SK-N-SH (cell line): ENCODE measurements around the gene SOX13. TPM values are rescaled to one million over a fixed set of nuclear protein-coding genes. Genes with fewer than 3 reads are reported as not detected.

ENCODE experiments used
- CTCF ChIA-PET: fragments of 300-600, 350-600 bp; formaldehyde crosslinking; extraction: SDS; loops from one replicate; lab custom pipeline; 2021; lab: Yijun Ruan, JAX
- POLR2A ChIA-PET: fragments of 350-600 bp; sonication (Branson Sonifier 250); formaldehyde crosslinking; extraction: SDS; loops from one replicate; lab custom pipeline; 2020; ENCODE audit warnings: antibody characterized with exemption, inconsistent platforms; lab: Yijun Ruan, JAX
- DNase-seq: peaks from one replicate; pipeline ENCODE4 v3.0.0; 2012
- H2AFZ ChIP-seq: fragments of 200-600 bp; sonication (generic); 2 replicates; pipeline ENCODE4 v1.8.1; 2016; ENCODE audit warnings: antibody characterized with exemption, mild to moderate bottlenecking, low read depth
- H3F3A ChIP-seq: fragments of 200-600 bp; sonication (generic); replicated peaks from 2 replicates; pipeline ENCODE3; 2016; ENCODE audit warnings: antibody characterized with exemption, mild to moderate bottlenecking; ENCODE audit not compliant: insufficient read depth
- H3K27ac ChIP-seq, 2 experiments: fragments of 200-500 bp in 1 of 2; fragments of 200-600 bp in 1 of 2; sonication (Bioruptor generic) in 1 of 2; sonication (generic), shearing (Covaris generic) in 1 of 2; 2 replicates each; pipeline versions ENCODE4 v1.5.1 to v1.6.1; 2014 to 2016; ENCODE audit warnings: low read depth in 2 of 2, inconsistent platforms in 1 of 2, low read length in 1 of 2, mild to moderate bottlenecking in 1 of 2, mixed read lengths in 1 of 2
- H3K27me3 ChIP-seq: fragments of 200-600 bp; sonication (generic), shearing (Covaris generic); 2 replicates; pipeline ENCODE4 v1.6.1; 2016; ENCODE audit warnings: mixed run types; ENCODE audit not compliant: insufficient read depth
- H3K36me3 ChIP-seq, 2 experiments: fragments of 200-500 bp in 1 of 2; fragments of 200-600 bp in 1 of 2; sonication (Bioruptor generic) in 1 of 2; sonication (generic) in 1 of 2; replicated peaks in 1 of 2; 2 replicates each; pipeline versions ENCODE3 to v1.5.1; 2014 to 2016; ENCODE audit warnings: low read length in 1 of 2, mild to moderate bottlenecking in 1 of 2; ENCODE audit not compliant: insufficient read depth in 2 of 2, control insufficient read depth in 1 of 2
- H3K4me1 ChIP-seq, 2 experiments: fragments of 200-500 bp in 1 of 2; fragments of 200-600 bp in 1 of 2; sonication (Bioruptor generic) in 1 of 2; sonication (generic), shearing (Covaris generic) in 1 of 2; 2 replicates each; pipeline versions ENCODE4 v1.5.1 to v1.6.1; 2014 to 2016; ENCODE audit warnings: low read depth in 1 of 2, low read length in 1 of 2, mixed run types in 1 of 2; ENCODE audit not compliant: insufficient read depth in 2 of 2, control insufficient read depth in 1 of 2
- H3K4me2 ChIP-seq: fragments of 200-600 bp; sonication (generic), shearing (Covaris generic); 2 replicates; pipeline ENCODE4 v1.6.1; 2017; ENCODE audit warnings: mixed run types
- H3K4me3 ChIP-seq, 2 experiments: fragments of 200-500 bp in 1 of 2; fragments of 200-600 bp in 1 of 2; sonication (Bioruptor generic) in 1 of 2; sonication (generic), shearing (Covaris generic) in 1 of 2; 2 replicates each; pipeline versions ENCODE4 v1.5.1 to v1.8.1; 2014 to 2016; ENCODE audit warnings: low read depth in 2 of 2, inconsistent platforms in 1 of 2, low read length in 1 of 2, mild to moderate bottlenecking in 1 of 2, mixed read lengths in 1 of 2, moderate library complexity in 1 of 2
- H3K79me2 ChIP-seq: fragments of 200-600 bp; sonication (generic); 2 replicates; pipeline ENCODE4 v1.8.1; 2017; ENCODE audit warnings: mild to moderate bottlenecking; ENCODE audit not compliant: insufficient read depth
- H3K9ac ChIP-seq: fragments of 200-600 bp; sonication (generic); 2 replicates; pipeline ENCODE4 v1.6.1; 2017; ENCODE audit warnings: mixed run types
- H3K9me2 ChIP-seq: fragments of 200-600 bp; sonication (generic); 2 replicates; pipeline ENCODE4 v1.6.1; 2017; ENCODE audit warnings: mixed run types
- H3K9me3 ChIP-seq: fragments of 200-600 bp; sonication (generic); 2 replicates; pipeline ENCODE4 v1.6.1; 2017; ENCODE audit warnings: mixed run types, mild to moderate bottlenecking, moderate library complexity
- H4K20me1 ChIP-seq: fragments of 200-600 bp; sonication (generic); 2 replicates; pipeline ENCODE4 v1.6.1; 2017; ENCODE audit warnings: mild to moderate bottlenecking, mixed run types; ENCODE audit not compliant: insufficient read depth
- CTCF ChIP-seq: fragments of 200-600 bp; sonication (generic); IDR thresholded peaks from 2 replicates; pipeline ENCODE4 v1.6.1; 2017; ENCODE audit warnings: antibody characterized with exemption, mild to moderate bottlenecking, moderate library complexity
- EP300 ChIP-seq, 2 experiments: IDR thresholded peaks; 2 replicates each; pipeline versions ENCODE4 v1.4.0 to v1.6.1; 2012; ENCODE audit warnings: borderline replicate concordance in 1 of 2, low read depth in 1 of 2, low read length in 1 of 2
- EZH2phosphoT487 ChIP-seq: fragments of 200-600 bp; sonication (generic); IDR thresholded peaks from 2 replicates; pipeline ENCODE4 v1.6.1; 2017; ENCODE audit warnings: low read depth, mixed run types, mild to moderate bottlenecking, antibody characterized with exemption, moderate library complexity, borderline replicate concordance
- FOSL2 ChIP-seq: IDR thresholded peaks from 2 replicates; pipeline ENCODE4 v1.4.0; 2012; ENCODE audit warnings: low read depth, mild to moderate bottlenecking, moderate library complexity, borderline replicate concordance
- FOXJ3 ChIP-seq: sonication (generic); formaldehyde crosslinking; IDR thresholded peaks from 2 replicates; pipeline ENCODE4 v1.5.1; 2020; ENCODE audit warnings: mild to moderate bottlenecking, missing genetic modification reagents
- GATA2 ChIP-seq: sonication (generic); formaldehyde crosslinking; IDR thresholded peaks from 2 replicates; pipeline ENCODE4 v1.5.0; 2020; ENCODE audit warnings: mild to moderate bottlenecking, missing genetic modification reagents
- IRF3 ChIP-seq: fragments of 150-350 bp; IDR thresholded peaks from 2 replicates; pipeline ENCODE4 v1.6.1; 2016; ENCODE audit warnings: mild to moderate bottlenecking, low read depth, low read length
- JUND ChIP-seq: IDR thresholded peaks from 2 replicates; pipeline ENCODE4 v1.4.0; 2012
- MAX ChIP-seq: IDR thresholded peaks from 2 replicates; pipeline ENCODE4 v1.4.0; 2012; ENCODE audit warnings: low read depth
- MEF2A ChIP-seq: IDR thresholded peaks from 2 replicates; pipeline ENCODE4 v1.4.0; 2012; ENCODE audit warnings: low read depth, borderline replicate concordance
- MXI1 ChIP-seq: IDR thresholded peaks from 2 replicates; pipeline ENCODE4 v1.6.1; 2012; ENCODE audit warnings: mild to moderate bottlenecking, low read depth, low read length, improper control_type of control experiment
- NRF1 ChIP-seq: IDR thresholded peaks from 2 replicates; pipeline ENCODE4 v1.6.1; 2012; ENCODE audit warnings: low read depth, mild to moderate bottlenecking, low read length
- POLR2AphosphoS5 ChIP-seq: IDR thresholded peaks from 2 replicates; pipeline ENCODE4 v1.6.1; 2012; ENCODE audit warnings: low read depth, low read length
- RAD21 ChIP-seq: IDR thresholded peaks from 2 replicates; pipeline ENCODE4 v1.6.1; 2012; ENCODE audit warnings: mild to moderate bottlenecking, low read length
- SMC3 ChIP-seq: IDR thresholded peaks from 2 replicates; pipeline ENCODE4 v1.6.1; 2012; ENCODE audit warnings: low read depth, low read length, improper control_type of control experiment
- TEAD4 ChIP-seq: IDR thresholded peaks from 2 replicates; pipeline ENCODE4 v1.4.0; 2012; ENCODE audit warnings: mild to moderate bottlenecking, borderline replicate concordance; ENCODE audit not compliant: insufficient read depth
- ZBTB33 ChIP-seq: IDR thresholded peaks from 2 replicates; pipeline ENCODE4 v1.4.0; 2012; ENCODE audit warnings: low read depth, borderline replicate concordance
- WGBS: methylation state at CpG from one replicate; pipeline ENCODE4 v1.1.6; 2017; ENCODE audit warnings: low lambda C conversion rate; 5-methylcytosine and 5-hydroxymethylcytosine counted together
- polyA plus RNA-seq, 3 experiments: library from polyadenylated mRNA; depleted of rRNA; stranded (reverse); fragments of >200 nt; gene quantifications; 2 replicates each; pipeline ENCODE4 v1.2.3, GENCODE V29; 2012

The SOX13 gene
- polyA plus RNA-seq, 1 of the 3 experiments (the other 2 are of a cell fraction): 10.6 TPM

- ChIA-PET POLR2A (interaction anchor here (0.6 kb wide), 1 partner anchor 9 kb away, joined by 3 read pairs; no protein-coding TSS in a partner anchor), CTCF (interaction anchor here (1.0 to 2.4 kb wide), 5 partner anchors 9 to 242 kb away, joined by 3 to 15 read pairs (median 5); no protein-coding TSS in a partner anchor)
- no peak overlapping the region for H3K9ac ChIP-seq
- TF ChIP-seq CTCF (no peak), GATA2 (CRISPR knock-in tag) (no peak), RAD21 (peak; percentile 20; the same call in 1 of the 2 replicates)
- H3K27ac ChIP-seq: no peak overlapping the region
- H3K79me2 ChIP-seq: no peaks in the 10 kb centered on the region
- H3K27me3 ChIP-seq: no peaks in the 10 kb centered on the region
- WGBS: 88% methylated on average over 4 of the region's 11 CpGs
- H3F3A ChIP-seq: no peaks in the 10 kb centered on the region
- no peak for DNase-seq
- no peak overlapping the region for H3K4me2 ChIP-seq
- no peak overlapping the region for H3K4me3 ChIP-seq
- H2AFZ ChIP-seq: no peak overlapping the region
- H3K9me3 ChIP-seq: no peaks in the 10 kb centered on the region
- no peaks in the 10 kb centered on the region for H3K36me3 ChIP-seq
- no peaks in the 10 kb centered on the region for H4K20me1 ChIP-seq
- no peaks in the 10 kb centered on the region for H3K9me2 ChIP-seq
- H3K4me1 ChIP-seq: no peaks in the 10 kb centered on the region
Observed at GRCh38 chr1:204112876-204113730, 40.2 kb downstream of the SOX13 start.

- no peak overlapping the region for H3K4me3 ChIP-seq
- H3K27ac ChIP-seq: no peak overlapping the region
- no peaks in the 10 kb centered on the region for H3K27me3 ChIP-seq
- no peaks in the 10 kb centered on the region for H3K79me2 ChIP-seq
- no peak for TF ChIP-seq FOSL2
- no peak for TF ChIP-seq JUND
- TF ChIP-seq MXI1: no peak
- no peak for TF ChIP-seq RAD21
- no peak for TF ChIP-seq EP300 (IDR thresholded peaks at IDR 0.05; ENCODE audit: borderline replicate concordance in 1 of 2, low read depth in 1 of 2, low read length in 1 of 2)
- TF ChIP-seq CTCF: no peak
- TF ChIP-seq NRF1: no peak
- TF ChIP-seq IRF3: no peak
- TF ChIP-seq ZBTB33: no peak
- no peak for TF ChIP-seq MAX
- no peak for TF ChIP-seq SMC3
- no peak for TF ChIP-seq EZH2phosphoT487
- TF ChIP-seq FOXJ3 (CRISPR knock-in tag): no peak
- TF ChIP-seq MEF2A: no peak
- TF ChIP-seq TEAD4: no peak
- no peak for TF ChIP-seq POLR2AphosphoS5
- H3K36me3 ChIP-seq: no peaks in the 10 kb centered on the region
- no peak overlapping the region for H3K9ac ChIP-seq
- no peaks in the 10 kb centered on the region for H4K20me1 ChIP-seq
- no peaks in the 10 kb centered on the region for H3K4me1 ChIP-seq
- H3K4me2 ChIP-seq: no peak overlapping the region
- ChIA-PET CTCF (interaction anchor here (1.0 to 2.0 kb wide), 3 partner anchors 10 to 16 kb away, joined by 3 to 5 read pairs (median 5); no protein-coding TSS in a partner anchor), POLR2A (no interaction called here)
- H3K9me3 ChIP-seq: no peaks in the 10 kb centered on the region
- 8% methylated on average over 1 of the region's 1 CpG for WGBS
- H2AFZ ChIP-seq: no peak overlapping the region
- H3F3A ChIP-seq: no peaks in the 10 kb centered on the region
- no peak for DNase-seq
- no peaks in the 10 kb centered on the region for H3K9me2 ChIP-seq
Observed at GRCh38 chr1:204113896-204114295, 41.0 kb downstream of the SOX13 start.
